ENCODE data around the gene C6orf132. TPM values are rescaled to one million over a fixed set of nuclear protein-coding genes. Genes with fewer than 3 reads are reported as not detected.

The C6orf132 gene
- total and polyA plus RNA-seq, 9 of the 15 experiments (the other 6 are each of a cell fraction or from before 2014, with no cell fraction given), result 0.06 to 0.35 (median 0.14) TPM

DNA sequence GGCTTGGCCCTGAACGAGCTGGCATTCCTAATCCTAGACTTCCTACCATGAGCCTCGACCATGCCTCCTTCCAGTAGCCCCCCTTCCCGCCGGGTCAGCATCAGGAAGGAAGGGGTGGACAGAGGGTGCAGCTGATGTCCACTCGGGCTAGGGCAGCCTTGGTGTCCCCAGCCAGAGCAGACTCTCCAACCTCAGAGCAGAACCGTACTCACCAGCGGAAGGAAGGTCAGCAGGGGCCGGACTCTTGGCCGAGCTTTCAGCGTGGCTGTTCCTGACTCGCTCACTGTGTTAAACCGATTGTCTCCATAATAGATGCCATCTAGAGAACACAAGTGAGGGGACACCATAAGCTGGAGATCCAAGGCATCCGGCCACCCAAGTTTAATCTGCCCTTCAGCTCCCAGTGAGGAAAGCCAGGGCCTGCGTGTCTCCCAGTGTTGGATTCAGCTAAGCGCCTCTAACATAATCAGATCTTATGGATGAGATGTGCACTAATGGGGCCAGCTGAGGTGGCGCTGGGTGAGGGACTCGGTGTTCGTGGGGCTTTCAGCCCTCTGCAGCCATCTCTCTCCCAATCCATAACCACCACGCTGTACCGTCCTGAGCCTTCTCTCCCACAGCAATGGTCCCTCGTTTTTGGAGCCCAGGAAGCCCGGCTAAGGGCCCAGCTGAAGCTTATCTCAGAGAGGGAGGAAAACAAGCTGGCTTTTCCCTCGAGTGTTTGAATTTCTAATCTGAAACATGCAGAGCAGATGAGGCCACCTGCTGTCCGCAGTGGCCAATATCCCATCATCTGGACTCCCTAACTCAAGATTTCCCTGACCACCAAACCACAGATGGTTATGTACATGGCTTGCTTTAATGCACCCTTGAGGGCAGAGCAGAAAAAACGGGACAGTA lies 13.7 kb downstream of the C6orf132 start (continued):
- TF ChIP-seq L3MBTL2 (IDR thresholded peaks at IDR 0.05) (peak; percentile 72), GABPA (tag; conservative IDR thresholded peaks at IDR 0.05; ENCODE audit: low read depth) (no peak), E2F3 (CRISPR knock-in tag; IDR thresholded peaks at IDR 0.05) (no peak), RUNX1 (IDR thresholded peaks at IDR 0.05; ENCODE audit: low read depth) (no peak), ZNF134 (CRISPR knock-in tag; conservative IDR thresholded peaks at IDR 0.05) (0 out of 2 replicates have a peak, but pooled peaks have one; percentile 31), CC2D1A (IDR thresholded peaks at IDR 0.05) (peak; percentile 63), USF1 (CRISPR knock-in tag; IDR thresholded peaks at IDR 0.05) (peak; percentile 15; the same call in 1 of the 2 replicates), NCOA2 (IDR thresholded peaks at IDR 0.05; ENCODE audit: partially characterized antibody in 2 of 2) (no peak), ZBTB5 (IDR thresholded peaks at IDR 0.05) (no peak), HMBOX1 (IDR thresholded peaks at IDR 0.05) (no peak), TRIM24 (IDR thresholded peaks at IDR 0.05) (peak; percentile 46 to 50; a peak in 1 of 4 replicates), PHB2 (IDR thresholded peaks at IDR 0.05; ENCODE audit: low read depth) (no peak), KLF13 (tag; IDR thresholded peaks at IDR 0.05; ENCODE audit: borderline replicate concordance, low read depth) (no peak), POLR2B (IDR thresholded peaks at IDR 0.05; ENCODE audit: low read depth, partially characterized antibody) (no peak), ZBTB17 (CRISPR knock-in tag; IDR thresholded peaks at IDR 0.05) (no peak), THRB (CRISPR knock-in tag; conservative IDR thresholded peaks at IDR 0.05) (no peak), SMAD4 (CRISPR knock-in tag; conservative IDR thresholded peaks at IDR 0.05) (peak; percentile 62), CBX8 (IDR thresholded peaks at IDR 0.05; ENCODE audit: borderline replicate concordance, extremely low read depth, low read depth, low read length, poor library complexity, severe bottlenecking) (no peak)
- TF ChIP-seq, protein P1, sequence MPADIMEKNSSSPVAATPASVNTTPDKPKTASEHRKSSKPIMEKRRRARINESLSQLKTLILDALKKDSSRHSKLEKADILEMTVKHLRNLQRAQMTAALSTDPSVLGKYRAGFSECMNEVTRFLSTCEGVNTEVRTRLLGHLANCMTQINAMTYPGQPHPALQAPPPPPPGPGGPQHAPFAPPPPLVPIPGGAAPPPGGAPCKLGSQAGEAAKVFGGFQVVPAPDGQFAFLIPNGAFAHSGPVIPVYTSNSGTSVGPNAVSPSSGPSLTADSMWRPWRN (IDR thresholded peaks at IDR 0.05; ENCODE audit: low read depth), result peak; percentile 71; the same call in 1 of the 2 replicates
- TF ChIP-seq, protein P2, sequence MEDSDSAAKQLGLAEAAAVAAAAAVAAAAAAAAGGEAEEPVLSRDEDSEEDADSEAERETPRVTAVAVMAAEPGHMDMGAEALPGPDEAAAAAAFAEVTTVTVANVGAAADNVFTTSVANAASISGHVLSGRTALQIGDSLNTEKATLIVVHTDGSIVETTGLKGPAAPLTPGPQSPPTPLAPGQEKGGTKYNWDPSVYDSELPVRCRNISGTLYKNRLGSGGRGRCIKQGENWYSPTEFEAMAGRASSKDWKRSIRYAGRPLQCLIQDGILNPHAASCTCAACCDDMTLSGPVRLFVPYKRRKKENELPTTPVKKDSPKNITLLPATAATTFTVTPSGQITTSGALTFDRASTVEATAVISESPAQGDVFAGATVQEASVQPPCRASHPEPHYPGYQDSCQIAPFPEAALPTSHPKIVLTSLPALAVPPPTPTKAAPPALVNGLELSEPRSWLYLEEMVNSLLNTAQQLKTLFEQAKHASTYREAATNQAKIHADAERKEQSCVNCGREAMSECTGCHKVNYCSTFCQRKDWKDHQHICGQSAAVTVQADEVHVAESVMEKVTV (CRISPR knock-in tag; IDR thresholded peaks at IDR 0.05), result peak; percentile 60

Data from K562 (cell line).